SK-N-SH treated with all-trans-retinoic acid at 6 μM for 48 hours (cell line): ENCODE data around the gene WASF1.
A peak's percentile ranks its signal among the peaks of the same experiment; 100 is the strongest.

Experiments used
- ATAC-seq: fragments of 200-7000 bp; cut with Tn5 transposase; 3 replicates; pipeline ENCODE4 v1.9.1; 2020; ENCODE audit warnings: mild to moderate bottlenecking, moderate library complexity
- ARNTL ChIP-seq: fragments of 450-650 bp; formaldehyde crosslinking; IDR thresholded peaks from 2 replicates; pipeline ENCODE4 v1.5.0; 2020; ENCODE audit warnings: low read depth, mild to moderate bottlenecking, moderate library complexity, borderline replicate concordance
- BACH2 ChIP-seq: fragments of 250-450 bp; sonication (Bioruptor Pico); IDR thresholded peaks from 2 replicates; pipeline ENCODE4 v1.9.0; 2021; ENCODE audit warnings: mild to moderate bottlenecking, borderline replicate concordance
- CREB5 ChIP-seq: fragments of 250-450 bp; sonication (Bioruptor Pico); IDR thresholded peaks from 2 replicates; pipeline ENCODE4 v1.5.1; 2020; ENCODE audit warnings: low read depth, mild to moderate bottlenecking, moderate library complexity
- CSDC2 ChIP-seq: fragments of 250-450 bp; sonication (Bioruptor Pico); IDR thresholded peaks from 2 replicates; pipeline ENCODE4 v1.5.0; 2020; ENCODE audit warnings: mild to moderate bottlenecking, moderate library complexity
- CSRNP3 ChIP-seq: fragments of 250-450 bp; sonication (Bioruptor Pico); IDR thresholded peaks from 2 replicates; pipeline ENCODE4 v1.5.1; 2021; ENCODE audit warnings: mild to moderate bottlenecking, moderate library complexity
- ESRRG ChIP-seq: fragments of 250-450 bp; sonication (Bioruptor Pico); IDR thresholded peaks from 2 replicates; pipeline ENCODE4 v1.6.1; 2021; ENCODE audit warnings: mild to moderate bottlenecking
- GLIS3 ChIP-seq: fragments of 250-450 bp; sonication (Bioruptor Pico); IDR thresholded peaks from 2 replicates; pipeline ENCODE4 v1.5.0; 2020; ENCODE audit warnings: mild to moderate bottlenecking, moderate library complexity
- ISL1 ChIP-seq: fragments of 250-450 bp; sonication (Bioruptor Pico); IDR thresholded peaks from 2 replicates; pipeline ENCODE4 v2.1.2; 2022; ENCODE audit warnings: mild to moderate bottlenecking, moderate library complexity
- OSR1 ChIP-seq: fragments of 250-450 bp; sonication (Bioruptor Pico); IDR thresholded peaks from 2 replicates; pipeline ENCODE4 v1.8.0; 2022; ENCODE audit warnings: moderate library complexity, mild to moderate bottlenecking, inconsistent platforms
- POU6F1 ChIP-seq: fragments of 250-450 bp; sonication (Bioruptor Pico); IDR thresholded peaks from 2 replicates; pipeline ENCODE4 v1.8.0; 2021; ENCODE audit warnings: low read depth, mild to moderate bottlenecking, moderate library complexity, borderline replicate concordance
- PPARA ChIP-seq: fragments of 250-450 bp; sonication (Bioruptor Pico); IDR thresholded peaks from 2 replicates; pipeline ENCODE4 v1.5.0; 2020; ENCODE audit warnings: mild to moderate bottlenecking, borderline replicate concordance
- RARB ChIP-seq: fragments of 250-450 bp; sonication (Bioruptor Pico); IDR thresholded peaks from 2 replicates; pipeline ENCODE4 v1.8.0; 2021; ENCODE audit warnings: mild to moderate bottlenecking, moderate library complexity
- SNAI2 ChIP-seq: fragments of 250-450 bp; sonication (Bioruptor Pico); IDR thresholded peaks from 2 replicates; pipeline ENCODE4 v1.5.0; 2020; ENCODE audit warnings: mild to moderate bottlenecking, moderate library complexity
- TCF4 ChIP-seq: fragments of 250-450 bp; sonication (Bioruptor Pico); IDR thresholded peaks from 2 replicates; pipeline ENCODE4 v1.8.0; 2021; ENCODE audit warnings: mild to moderate bottlenecking, moderate library complexity, borderline replicate concordance
- TOX ChIP-seq: fragments of 250-450 bp; sonication (Bioruptor Pico); IDR thresholded peaks from 2 replicates; pipeline ENCODE4 v1.8.0; 2021; ENCODE audit warnings: mild to moderate bottlenecking, moderate library complexity, borderline replicate concordance
- TSHZ2 ChIP-seq: fragments of 250-450 bp; sonication (Bioruptor Pico); IDR thresholded peaks from 2 replicates; pipeline ENCODE4 v1.5.0; 2020; ENCODE audit warnings: mild to moderate bottlenecking, moderate library complexity
- ZC3H10 ChIP-seq: fragments of 250-450 bp; sonication (Bioruptor Pico); IDR thresholded peaks from 2 replicates; pipeline ENCODE4 v1.5.1; 2021; ENCODE audit warnings: mild to moderate bottlenecking, moderate library complexity
- ZFP30 ChIP-seq: fragments of 450-650 bp; formaldehyde crosslinking; IDR thresholded peaks from 2 replicates; pipeline ENCODE4 v1.5.0; 2022; ENCODE audit warnings: mild to moderate bottlenecking, moderate library complexity
- ZNF565 ChIP-seq: fragments of 450-650 bp; formaldehyde crosslinking; conservative IDR thresholded peaks from 2 replicates; pipeline ENCODE4 v1.5.0; 2020; ENCODE audit warnings: low read depth, mild to moderate bottlenecking, moderate library complexity
- ZNF70 ChIP-seq: fragments of 450-650 bp; formaldehyde crosslinking; IDR thresholded peaks from 2 replicates; pipeline ENCODE4 v1.5.0; 2020; ENCODE audit warnings: mild to moderate bottlenecking, moderate library complexity
- ZNF8 ChIP-seq: fragments of 450-650 bp; formaldehyde crosslinking; IDR thresholded peaks from 2 replicates; pipeline ENCODE4 v1.5.0; 2020; ENCODE audit warnings: mild to moderate bottlenecking, moderate library complexity

Gene WASF1

GRCh38 chr6:110173506-110174132 lies 5.9 kb downstream of the WASF1 start (continued):
- TF ChIP-seq TCF4 (CRISPR knock-in tag) (no peak; the same call in 1 of the 2 replicates), SNAI2 (CRISPR knock-in tag) (no peak), ZNF565 (CRISPR knock-in tag) (no peak), ZNF8 (CRISPR knock-in tag) (no peak), GLIS3 (CRISPR knock-in tag) (no peak), CSDC2 (CRISPR knock-in tag) (0 out of 2 replicates have a peak, but pooled peaks have one; percentile 43)
- TF ChIP-seq, all 23 proteins: peak for 2

- no peak for ATAC-seq
- no peak for TF ChIP-seq TOX (CRISPR knock-in tag)
- no peak for TF ChIP-seq POU6F1 (CRISPR knock-in tag)
- TF ChIP-seq ISL1 (CRISPR knock-in tag), result no peak
- no peak for TF ChIP-seq CSDC2 (CRISPR knock-in tag)
- TF ChIP-seq TSHZ2, result no peak
- no peak for TF ChIP-seq ZNF70 (CRISPR knock-in tag)
- no peak for TF ChIP-seq BACH2 (CRISPR knock-in tag)
- TF ChIP-seq OSR1, result no peak
- no peak for TF ChIP-seq SNAI2 (CRISPR knock-in tag)
- TF ChIP-seq TCF4 (CRISPR knock-in tag), result no peak
- no peak for TF ChIP-seq ZNF8 (CRISPR knock-in tag)
- no peak for TF ChIP-seq ZC3H10 (CRISPR knock-in tag)
- TF ChIP-seq CREB5 (CRISPR knock-in tag), result no peak
- no peak for TF ChIP-seq CSRNP3 (CRISPR knock-in tag)
- TF ChIP-seq ESRRG, result no peak
These were observed 9.4 kb downstream of the WASF1 start for GRCh38 chr6:110170081-110170480.

GRCh38 chr6:110158479-110158878 lies 21.0 kb downstream of the WASF1 start:
- TF ChIP-seq TSHZ2 (no peak), ZNF565 (CRISPR knock-in tag) (no peak), CREB5 (CRISPR knock-in tag) (no peak), ISL1 (CRISPR knock-in tag) (no peak), ZNF70 (CRISPR knock-in tag) (no peak), BACH2 (CRISPR knock-in tag) (no peak), ZFP30 (CRISPR knock-in tag) (no peak), RARB (CRISPR knock-in tag) (no peak), PPARA (CRISPR knock-in tag) (no peak), ZC3H10 (CRISPR knock-in tag) (no peak), TOX (CRISPR knock-in tag) (no peak), ZNF8 (CRISPR knock-in tag) (no peak), ARNTL (CRISPR knock-in tag) (no peak), CSDC2 (CRISPR knock-in tag) (no peak), OSR1 (no peak)
- TF ChIP-seq, all 23 proteins: peak for 0
- no peak for ATAC-seq
